SK-N-SH treated with all-trans-retinoic acid at 6 μM for 48 hours (cell line): ENCODE results near the gene RMND1.

Experiments used
- ZNF565 ChIP-seq: fragments of 450-650 bp; formaldehyde crosslinking; conservative IDR thresholded peaks from 2 replicates; pipeline ENCODE4 v1.5.0; 2020; ENCODE audit warnings: low read depth, mild to moderate bottlenecking, moderate library complexity
- TF ChIP-seq, protein P1 (sequence below): fragments of 250-450 bp; sonication (Bioruptor Pico); IDR thresholded peaks from 2 replicates; pipeline ENCODE4 v1.8.0; 2021; ENCODE audit warnings: low read depth, mild to moderate bottlenecking, moderate library complexity, borderline replicate concordance

DNA sequence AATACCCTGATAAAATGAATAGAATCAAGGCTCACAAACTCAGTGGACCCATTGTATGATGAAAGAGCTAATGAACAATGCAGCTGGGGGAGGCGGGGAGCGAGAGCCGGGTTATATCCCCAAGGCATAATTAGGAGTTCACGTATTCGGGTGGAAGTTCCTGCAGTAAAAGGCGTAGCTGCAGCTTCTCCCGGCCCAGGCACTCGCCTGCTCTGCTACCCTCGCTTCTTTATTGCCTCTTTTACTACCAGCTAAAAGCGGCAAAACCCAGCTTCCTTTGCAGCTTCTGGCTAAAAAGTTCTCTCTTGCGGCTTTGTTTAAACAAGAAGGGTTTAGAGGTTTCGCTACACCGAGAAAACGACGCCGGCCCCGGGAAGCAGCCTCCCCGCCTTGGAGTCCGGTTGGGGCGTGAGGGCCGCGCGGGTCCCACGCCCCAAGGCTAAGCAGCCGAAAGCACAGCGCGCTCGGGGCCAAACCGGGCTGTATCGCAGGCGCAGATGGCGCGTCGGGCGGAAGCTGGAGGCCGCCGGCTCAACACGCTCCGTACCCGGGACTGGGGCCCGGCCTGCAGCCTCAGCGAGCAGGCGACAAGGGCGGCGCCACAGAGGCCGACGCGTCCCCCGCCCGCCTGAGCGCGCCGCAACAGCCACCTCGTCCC is 62.2 kb downstream of the RMND1 start:
- no peak for TF ChIP-seq ZNF565 (CRISPR knock-in tag)
- TF ChIP-seq, protein P1, sequence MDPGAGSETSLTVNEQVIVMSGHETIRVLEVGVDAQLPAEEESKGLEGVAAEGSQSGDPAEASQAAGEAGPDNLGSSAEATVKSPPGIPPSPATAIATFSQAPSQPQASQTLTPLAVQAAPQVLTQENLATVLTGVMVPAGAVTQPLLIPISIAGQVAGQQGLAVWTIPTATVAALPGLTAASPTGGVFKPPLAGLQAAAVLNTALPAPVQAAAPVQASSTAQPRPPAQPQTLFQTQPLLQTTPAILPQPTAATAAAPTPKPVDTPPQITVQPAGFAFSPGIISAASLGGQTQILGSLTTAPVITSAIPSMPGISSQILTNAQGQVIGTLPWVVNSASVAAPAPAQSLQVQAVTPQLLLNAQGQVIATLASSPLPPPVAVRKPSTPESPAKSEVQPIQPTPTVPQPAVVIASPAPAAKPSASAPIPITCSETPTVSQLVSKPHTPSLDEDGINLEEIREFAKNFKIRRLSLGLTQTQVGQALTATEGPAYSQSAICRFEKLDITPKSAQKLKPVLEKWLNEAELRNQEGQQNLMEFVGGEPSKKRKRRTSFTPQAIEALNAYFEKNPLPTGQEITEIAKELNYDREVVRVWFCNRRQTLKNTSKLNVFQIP (CRISPR knock-in tag), result no peak
